Loucy (cell line): ENCODE measurements around the gene PRXL2A.
"Not testable (repeated sequence)": the region's sequence is repeated elsewhere in the genome, so short reads cannot be mapped to it uniquely, and the experiment has no call there.

Experiments used
- H2AFZ ChIP-seq: fragments of 200-600 bp; sonication (generic); 2 replicates; pipeline ENCODE4 v1.6.0; 2016; ENCODE audit warnings: antibody characterized with exemption, mild to moderate bottlenecking, low read length, moderate library complexity
- H3F3A ChIP-seq: fragments of 200-600 bp; 2 replicates; pipeline ENCODE4 v1.6.0; 2016; ENCODE audit warnings: antibody characterized with exemption, low read depth, mild to moderate bottlenecking
- H3K27me3 ChIP-seq: fragments of 200-600 bp; sonication (generic); 2 replicates; pipeline ENCODE4 v1.6.1; 2014; ENCODE audit warnings: low read length, mild to moderate bottlenecking; ENCODE audit not compliant: insufficient read depth, poor library complexity, severe bottlenecking
- H3K36me3 ChIP-seq: fragments of 200-600 bp; sonication (generic); 2 replicates; pipeline ENCODE4 v1.6.1; 2016; ENCODE audit warnings: low read length; ENCODE audit not compliant: insufficient read depth
- H3K4me1 ChIP-seq: fragments of 200-600 bp; sonication (generic); 2 replicates; pipeline ENCODE4 v1.5.1; 2014; ENCODE audit warnings: low read length, mild to moderate bottlenecking; ENCODE audit not compliant: insufficient read depth, poor library complexity, severe bottlenecking
- H3K4me2 ChIP-seq: fragments of 200-600 bp; sonication (generic); 2 replicates; pipeline ENCODE4 v1.6.0; 2014; ENCODE audit warnings: antibody characterized with exemption, low read length, low read depth, mild to moderate bottlenecking; ENCODE audit not compliant: poor library complexity, severe bottlenecking
- H3K4me3 ChIP-seq: fragments of 200-600 bp; sonication (generic); 2 replicates; pipeline ENCODE4 v1.5.1; 2014; ENCODE audit warnings: low read length, mild to moderate bottlenecking, mixed read lengths; ENCODE audit not compliant: poor library complexity, severe bottlenecking
- H3K79me2 ChIP-seq: fragments of 200-600 bp; sonication (generic); 2 replicates; pipeline ENCODE4 v1.6.1; 2014; ENCODE audit warnings: low read length; ENCODE audit not compliant: insufficient read depth
- H3K9ac ChIP-seq: fragments of 200-600 bp; sonication (generic); 2 replicates; pipeline ENCODE4 v1.6.0; 2014; ENCODE audit warnings: mild to moderate bottlenecking, low read depth, low read length, moderate library complexity; ENCODE audit not compliant: poor library complexity, severe bottlenecking
- H3K9me2 ChIP-seq: fragments of 200-600 bp; sonication (generic); replicated peaks from 2 replicates; pipeline ENCODE4 v1.6.1; 2016; ENCODE audit warnings: low read depth, low read length, mixed read lengths
- H3K9me3 ChIP-seq: fragments of 200-600 bp; sonication (generic); 2 replicates; pipeline ENCODE4 v1.6.1; 2014; ENCODE audit warnings: mild to moderate bottlenecking, antibody characterized with exemption, low read length, low read depth; ENCODE audit not compliant: insufficient read depth
- H4K20me1 ChIP-seq: fragments of 200-600 bp; sonication (generic); 2 replicates; pipeline ENCODE4 v1.6.0; 2014; ENCODE audit warnings: antibody characterized with exemption, low read length, mild to moderate bottlenecking; ENCODE audit not compliant: insufficient read depth, poor library complexity, severe bottlenecking
- CTCF ChIP-seq: fragments of 200-600 bp; sonication (generic); conservative IDR thresholded peaks from 2 replicates; pipeline ENCODE4 v1.5.1; 2014; ENCODE audit warnings: mild to moderate bottlenecking, antibody characterized with exemption, low read length
- EZH2phosphoT487 ChIP-seq: fragments of 200-600 bp; IDR thresholded peaks from 2 replicates; pipeline ENCODE4 v1.6.1; 2018; ENCODE audit warnings: antibody characterized with exemption, mild to moderate bottlenecking, moderate library complexity, borderline replicate concordance

The PRXL2A gene, protein sequence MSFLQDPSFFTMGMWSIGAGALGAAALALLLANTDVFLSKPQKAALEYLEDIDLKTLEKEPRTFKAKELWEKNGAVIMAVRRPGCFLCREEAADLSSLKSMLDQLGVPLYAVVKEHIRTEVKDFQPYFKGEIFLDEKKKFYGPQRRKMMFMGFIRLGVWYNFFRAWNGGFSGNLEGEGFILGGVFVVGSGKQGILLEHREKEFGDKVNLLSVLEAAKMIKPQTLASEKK

GRCh38 chr10:80408242-80409101 is at the start of gene PRXL2A:
Gene PRXL2A, plus strand, starts transcription at chr10:80408551. Its CDS starts 11,917 bp downstream, at chr10:80420468.
- Histone ChIP-seq H3K4me2 (peak within 1 kb of the TSS; percentile 73), H2AFZ (peak within 1 kb of the TSS; percentile 97), H3K9ac (peak within 1 kb of the TSS; percentile 88), H3F3A (no peaks in the 10 kb centered on the region), H3K4me3 (peak within 1 kb of the TSS; percentile 86), H3K79me2 (peaks cover 51% of the 10 kb centered on the region), H3K9me2 (no peaks in the 10 kb centered on the region), H3K4me1 (peaks cover 57% of the 10 kb centered on the region), H3K27me3 (no peaks in the 10 kb centered on the region), H3K9me3 (no peaks in the 10 kb centered on the region), H4K20me1 (peaks cover 14% of the 10 kb centered on the region), H3K36me3 (no peaks in the 10 kb centered on the region)
- TF ChIP-seq EZH2phosphoT487 (no peak), CTCF (no peak)

DNA sequence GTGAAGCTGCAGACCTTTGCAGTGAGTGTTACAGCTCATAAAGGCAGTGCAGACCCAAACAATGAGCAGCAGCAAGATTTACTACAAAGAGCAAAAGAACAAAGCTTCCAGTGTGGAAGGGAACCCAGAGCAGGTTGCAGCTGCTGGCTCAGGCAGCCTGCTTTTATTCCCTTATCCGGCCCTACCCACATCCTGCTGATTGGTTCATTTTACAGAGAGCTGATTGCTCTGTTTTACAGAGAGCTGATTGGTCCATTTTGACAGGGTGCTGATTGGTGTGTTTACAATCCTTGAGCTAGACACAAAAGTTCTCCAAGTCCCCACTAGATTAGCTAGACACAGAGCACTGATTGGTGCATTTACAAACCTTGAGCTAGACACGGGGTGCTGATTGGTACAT is 49.4 kb upstream of the PRXL2A start:
- not testable (repeated sequence) for H3K36me3 ChIP-seq, H3F3A ChIP-seq, H3K79me2 ChIP-seq, H3K9ac ChIP-seq, H3K4me1 ChIP-seq, H3K4me2 ChIP-seq, H4K20me1 ChIP-seq, H3K9me2 ChIP-seq, H3K4me3 ChIP-seq, H3K9me3 ChIP-seq
- H3K27me3 ChIP-seq, result peaks cover 15% of the 10 kb centered on the region
- H2AFZ ChIP-seq, result peak overlapping the region; percentile 32; the same call in 1 of the 2 replicates

- no peaks in the 10 kb centered on the region for H4K20me1 ChIP-seq
- no peak overlapping the region for H2AFZ ChIP-seq
- H3K9me3 ChIP-seq, result no peaks in the 10 kb centered on the region
- TF ChIP-seq EZH2phosphoT487 (no peak), CTCF (no peak)
- peaks cover 15% of the 10 kb centered on the region for H3K27me3 ChIP-seq
- H3K9me2 ChIP-seq, result no peaks in the 10 kb centered on the region; the same call in 1 of the 2 replicates
- no peak overlapping the region for H3K4me2 ChIP-seq
- H3K4me1 ChIP-seq, result peaks cover 7% of the 10 kb centered on the region
- H3K79me2 ChIP-seq, result no peaks in the 10 kb centered on the region
- no peaks in the 10 kb centered on the region for H3K36me3 ChIP-seq
- no peak overlapping the region for H3K4me3 ChIP-seq
- H3K9ac ChIP-seq, result no peak overlapping the region
- H3F3A ChIP-seq, result no peaks in the 10 kb centered on the region
Observed at GRCh38 chr10:80359644-80360043, 48.7 kb upstream of the PRXL2A start.
